HepG2 (cell line): ENCODE measurements around the gene SH3BP5. TPM values are rescaled to one million over a fixed set of nuclear protein-coding genes. Genes with fewer than 3 reads are reported as not detected.

Experiments
- ATAC-seq: fragments of 200-7000 bp; cut with Tn5 transposase; 3 replicates; pipeline ENCODE4 v1.9.1; 2020; ENCODE audit warnings: mild to moderate bottlenecking, moderate library complexity
- BruUV-seq: library from RNA; stranded (reverse); fragments of 400-500 nt; replicated peaks from 2 replicates; lab custom pipeline; 2021; lab: Mats Ljungman, UMichigan
- CTCF ChIA-PET: fragments of 300-600 bp; formaldehyde crosslinking; extraction: SDS; loops from one replicate; lab custom pipeline; 2021; ENCODE audit warnings: low total read pairs, inconsistent platforms, low intra/inter-chr PET ratio; lab: Yijun Ruan, JAX
- POLR2A ChIA-PET: fragments of 350-600 bp; sonication (Branson Sonifier 250); formaldehyde crosslinking; loops from one replicate; lab custom pipeline; 2020; ENCODE audit warnings: antibody characterized with exemption, inconsistent platforms; lab: Yijun Ruan, JAX
- DNase-seq: peaks from one replicate; pipeline ENCODE4 v3.0.0-alpha.2; 2015; ENCODE audit warnings: low spot score
- FAIRE-seq: peaks from 3 replicates; lab custom pipeline; 2011; peaks lifted over from hg19 to GRCh38; lab: Jason Lieb, UNC
- H2AFZ ChIP-seq: one replicate; pipeline ENCODE4 v1.6.1; 2011; ENCODE audit warnings: low read length, inconsistent platforms
- H3K27ac ChIP-seq: fragments of 300-600 bp; 3 replicates; pipeline ENCODE4 v1.8.0; 2011; ENCODE audit warnings: mixed run types, mild to moderate bottlenecking, mixed read lengths, low read length, inconsistent platforms; ENCODE audit not compliant: insufficient read depth; ENCODE audit errors: extremely low read length
- H3K27me3 ChIP-seq, 2 experiments: fragments of 200-600 bp in 1 of 2; 2 replicates in 1 of 2; 3 replicates in 1 of 2; pipeline versions ENCODE4 v1.6.0 to v1.8.0; 2011; ENCODE audit warnings: low read length in 2 of 2, mild to moderate bottlenecking in 2 of 2, moderate library complexity in 2 of 2, inconsistent platforms in 1 of 2; ENCODE audit not compliant: insufficient read depth in 2 of 2, control insufficient read depth in 1 of 2
- H3K36me3 ChIP-seq, 2 experiments: fragments of 200-600 bp in 1 of 2; replicated peaks in 1 of 2; 2 replicates in 1 of 2; 3 replicates in 1 of 2; pipeline versions ENCODE4 v1.5.1 to v1.8.0; 2011; ENCODE audit warnings: low read length in 2 of 2, inconsistent platforms in 1 of 2; ENCODE audit not compliant: insufficient read depth in 2 of 2, control insufficient read depth in 1 of 2
- H3K4me1 ChIP-seq: 2 replicates; pipeline ENCODE4 v1.5.1; 2012; ENCODE audit warnings: low read length, inconsistent platforms; ENCODE audit not compliant: insufficient read depth
- H3K4me2 ChIP-seq: 2 replicates; pipeline ENCODE4 v1.6.0; 2011; ENCODE audit warnings: low read depth, low read length, inconsistent platforms
- H3K4me3 ChIP-seq, 3 experiments: fragments of 200-600 bp in 1 of 3; sonication (generic), shearing (Covaris generic) in 1 of 3; replicated peaks in 1 of 3; 2 replicates each; pipeline ENCODE4 v1.5.1; 2011 to 2016; ENCODE audit warnings: low read length in 3 of 3, inconsistent platforms in 2 of 3, low read depth in 2 of 3, mild to moderate bottlenecking in 2 of 3, control low read depth in 1 of 3, mixed read lengths in 1 of 3; ENCODE audit not compliant: insufficient read depth in 1 of 3
- H3K79me2 ChIP-seq: one replicate; pipeline ENCODE4 v1.6.1; 2011; ENCODE audit warnings: low read length, inconsistent platforms; ENCODE audit not compliant: insufficient read depth
- H3K9ac ChIP-seq: 2 replicates; pipeline ENCODE4 v1.6.0; 2011; ENCODE audit warnings: mild to moderate bottlenecking, low read depth, low read length, inconsistent platforms; ENCODE audit not compliant: insufficient read depth
- H3K9me3 ChIP-seq: 2 replicates; pipeline ENCODE4 v1.5.1; 2012; ENCODE audit warnings: mild to moderate bottlenecking, low read length
- H4K20me1 ChIP-seq: 2 replicates; pipeline ENCODE4 v1.6.0; 2011; ENCODE audit warnings: inconsistent platforms, mild to moderate bottlenecking, low read length, moderate library complexity; ENCODE audit not compliant: insufficient read depth
- FOSL1 ChIP-seq: sonication (generic); formaldehyde crosslinking; IDR thresholded peaks from 2 replicates; pipeline ENCODE4 v1.9.0; 2021; ENCODE audit warnings: missing genetic modification reagents, borderline replicate concordance
- NKX3-1 ChIP-seq: sonication (generic); formaldehyde crosslinking; IDR thresholded peaks from 2 replicates; pipeline ENCODE4 v1.5.0; 2020; ENCODE audit warnings: missing genetic modification reagents
- WGBS: methylation state at CpG from one replicate; pipeline ENCODE4 v1.1.6; 2017; ENCODE audit warnings: low lambda C conversion rate; 5-methylcytosine and 5-hydroxymethylcytosine counted together
- in situ Hi-C: cut with HindIII; loops from 2 replicates; pipeline ENCODE4 v1.10.0; 2017; ENCODE audit warnings: low pct_unique_long_range_greater_than_20kb; ENCODE audit not compliant: extremely low pct_ligation_motif_present
- intact Hi-C: fragments of 100-400 bp; cut with micrococcal nuclease; formaldehyde crosslinking; loops from one replicate; pipeline ENCODE4 v1.10.0; 2022; ENCODE audit not compliant: unreplicated experiment
- polyA plus RNA-seq, 8 experiments: library from polyadenylated mRNA; depleted of rRNA in 3 of 8; stranded (reverse) in 7 of 8; unstranded in 1 of 8; fragments of >200 nt; fragmentation: Illumina TruSeq in 4 of 8; extraction: Trizol in 4 of 8; gene quantifications; 2 replicates each; pipeline versions ENCODE4 v1.2.1 to v1.2.3, GENCODE V29; 2011 to 2016; ENCODE audit warnings: low read depth in 4 of 8, missing spikeins in 1 of 8, mixed read lengths in 1 of 8; ENCODE audit not compliant: insufficient read depth in 1 of 8
- total RNA-seq, 5 experiments: library from RNA; depleted of rRNA; stranded (reverse); fragments of >200 nt; fragmentation: Illumina TruSeq; extraction: Trizol; gene quantifications; 2 replicates each; pipeline ENCODE4 v1.2.3, GENCODE V29; 2016; ENCODE audit warnings: low read depth in 1 of 5
- TF ChIP-seq, protein P1 (sequence below): sonication (generic); formaldehyde crosslinking; conservative IDR thresholded peaks from 2 replicates; pipeline ENCODE4 v1.8.0; 2022; ENCODE audit warnings: mild to moderate bottlenecking, moderate library complexity, missing genetic modification reagents
- TF ChIP-seq, protein P2 (sequence below): sonication (generic); formaldehyde crosslinking; IDR thresholded peaks from 2 replicates; pipeline ENCODE4 v1.4.0; 2020; ENCODE audit warnings: missing genetic modification reagents

SH3BP5 gene
- total and polyA plus RNA-seq, 2 of the 13 experiments (the other 11 are each of a cell fraction or from before 2014, with no cell fraction given) = 0.09 to 0.16 TPM

DNA sequence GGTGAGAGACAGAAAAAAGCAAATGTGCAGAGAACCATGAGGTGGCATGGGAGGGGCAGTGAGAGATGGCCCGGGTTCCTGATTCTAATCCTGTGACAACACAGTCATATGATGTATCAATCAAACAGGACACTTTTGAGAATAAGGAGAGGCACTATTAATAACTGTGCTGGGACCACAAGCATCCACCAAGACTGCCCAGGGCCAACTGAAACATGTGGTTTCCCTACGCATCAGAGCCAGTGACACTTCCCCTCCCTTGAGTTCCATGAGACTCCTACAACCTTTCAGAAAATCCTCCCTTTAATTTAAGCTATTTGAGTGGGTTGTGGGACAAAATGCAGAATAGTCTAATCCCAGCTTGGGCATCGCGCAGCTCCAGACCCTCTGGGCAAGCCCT lies 17.4 kb downstream of the SH3BP5 start:
- Histone ChIP-seq H3K79me2 (no peaks in the 10 kb centered on the region), H2AFZ (no peak overlapping the region), H3K4me3 (no peak overlapping the region), H3K27me3 (peaks cover 0 to 1% of the 10 kb centered on the region in 2 experiments; a peak in 1 of 5 replicates), H3K4me2 (no peak overlapping the region), H3K4me1 (peaks cover 17% of the 10 kb centered on the region), H3K27ac (no peak overlapping the region), H4K20me1 (no peaks in the 10 kb centered on the region), H3K36me3 (no peaks in the 10 kb centered on the region), H3K9ac (no peak overlapping the region), H3K9me3 (no peaks in the 10 kb centered on the region)
- 78% methylated on average over 4 of the region's 4 CpGs for WGBS
- no peak for DNase-seq
- TF ChIP-seq, protein P1, sequence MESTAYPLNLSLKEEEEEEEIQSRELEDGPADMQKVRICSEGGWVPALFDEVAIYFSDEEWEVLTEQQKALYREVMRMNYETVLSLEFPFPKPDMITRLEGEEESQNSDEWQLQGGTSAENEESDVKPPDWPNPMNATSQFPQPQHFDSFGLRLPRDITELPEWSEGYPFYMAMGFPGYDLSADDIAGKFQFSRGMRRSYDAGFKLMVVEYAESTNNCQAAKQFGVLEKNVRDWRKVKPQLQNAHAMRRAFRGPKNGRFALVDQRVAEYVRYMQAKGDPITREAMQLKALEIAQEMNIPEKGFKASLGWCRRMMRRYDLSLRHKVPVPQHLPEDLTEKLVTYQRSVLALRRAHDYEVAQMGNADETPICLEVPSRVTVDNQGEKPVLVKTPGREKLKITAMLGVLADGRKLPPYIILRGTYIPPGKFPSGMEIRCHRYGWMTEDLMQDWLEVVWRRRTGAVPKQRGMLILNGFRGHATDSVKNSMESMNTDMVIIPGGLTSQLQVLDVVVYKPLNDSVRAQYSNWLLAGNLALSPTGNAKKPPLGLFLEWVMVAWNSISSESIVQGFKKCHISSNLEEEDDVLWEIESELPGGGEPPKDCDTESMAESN (CRISPR knock-in tag) = no peak
- TF ChIP-seq FOSL1 (no peak), NKX3-1 (CRISPR knock-in tag) (no peak)
- TF ChIP-seq, protein P2, sequence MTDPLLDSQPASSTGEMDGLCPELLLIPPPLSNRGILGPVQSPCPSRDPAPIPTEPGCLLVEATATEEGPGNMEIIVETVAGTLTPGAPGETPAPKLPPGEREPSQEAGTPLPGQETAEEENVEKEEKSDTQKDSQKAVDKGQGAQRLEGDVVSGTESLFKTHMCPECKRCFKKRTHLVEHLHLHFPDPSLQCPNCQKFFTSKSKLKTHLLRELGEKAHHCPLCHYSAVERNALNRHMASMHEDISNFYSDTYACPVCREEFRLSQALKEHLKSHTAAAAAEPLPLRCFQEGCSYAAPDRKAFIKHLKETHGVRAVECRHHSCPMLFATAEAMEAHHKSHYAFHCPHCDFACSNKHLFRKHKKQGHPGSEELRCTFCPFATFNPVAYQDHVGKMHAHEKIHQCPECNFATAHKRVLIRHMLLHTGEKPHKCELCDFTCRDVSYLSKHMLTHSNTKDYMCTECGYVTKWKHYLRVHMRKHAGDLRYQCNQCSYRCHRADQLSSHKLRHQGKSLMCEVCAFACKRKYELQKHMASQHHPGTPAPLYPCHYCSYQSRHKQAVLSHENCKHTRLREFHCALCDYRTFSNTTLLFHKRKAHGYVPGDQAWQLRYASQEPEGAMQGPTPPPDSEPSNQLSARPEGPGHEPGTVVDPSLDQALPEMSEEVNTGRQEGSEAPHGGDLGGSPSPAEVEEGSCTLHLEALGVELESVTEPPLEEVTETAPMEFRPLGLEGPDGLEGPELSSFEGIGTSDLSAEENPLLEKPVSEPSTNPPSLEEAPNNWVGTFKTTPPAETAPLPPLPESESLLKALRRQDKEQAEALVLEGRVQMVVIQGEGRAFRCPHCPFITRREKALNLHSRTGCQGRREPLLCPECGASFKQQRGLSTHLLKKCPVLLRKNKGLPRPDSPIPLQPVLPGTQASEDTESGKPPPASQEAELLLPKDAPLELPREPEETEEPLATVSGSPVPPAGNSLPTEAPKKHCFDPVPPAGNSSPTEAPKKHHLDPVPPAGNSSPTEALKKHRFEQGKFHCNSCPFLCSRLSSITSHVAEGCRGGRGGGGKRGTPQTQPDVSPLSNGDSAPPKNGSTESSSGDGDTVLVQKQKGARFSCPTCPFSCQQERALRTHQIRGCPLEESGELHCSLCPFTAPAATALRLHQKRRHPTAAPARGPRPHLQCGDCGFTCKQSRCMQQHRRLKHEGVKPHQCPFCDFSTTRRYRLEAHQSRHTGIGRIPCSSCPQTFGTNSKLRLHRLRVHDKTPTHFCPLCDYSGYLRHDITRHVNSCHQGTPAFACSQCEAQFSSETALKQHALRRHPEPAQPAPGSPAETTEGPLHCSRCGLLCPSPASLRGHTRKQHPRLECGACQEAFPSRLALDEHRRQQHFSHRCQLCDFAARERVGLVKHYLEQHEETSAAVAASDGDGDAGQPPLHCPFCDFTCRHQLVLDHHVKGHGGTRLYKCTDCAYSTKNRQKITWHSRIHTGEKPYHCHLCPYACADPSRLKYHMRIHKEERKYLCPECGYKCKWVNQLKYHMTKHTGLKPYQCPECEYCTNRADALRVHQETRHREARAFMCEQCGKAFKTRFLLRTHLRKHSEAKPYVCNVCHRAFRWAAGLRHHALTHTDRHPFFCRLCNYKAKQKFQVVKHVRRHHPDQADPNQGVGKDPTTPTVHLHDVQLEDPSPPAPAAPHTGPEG (CRISPR knock-in tag) = no peak
- in situ Hi-C loops = no loop called here
- ChIA-PET CTCF (no interaction called here), POLR2A (no interaction called here)
- intact Hi-C loops = no loop called here
- BruUV-seq = no TSS peak
- ATAC-seq = no peak
- FAIRE-seq = no peak
